K562 treated with DMSO at 1 percent for 4 hours (cell line): Measurements from ENCODE around the gene VASN. TPM values are rescaled to one million over a fixed set of nuclear protein-coding genes. Genes with fewer than 3 reads are reported as not detected.

Source experiments
- total RNA-seq: library from RNA; unstranded; fragments of 300-600 nt; gene quantifications from 2 replicates; pipeline ENCODE4 v1.2.3, GENCODE V29; 2022; ENCODE audit not compliant: insufficient read depth

VASN gene
- total RNA-seq: 22.7 and 27.5 TPM in 2 replicates

GRCh38 chr16:4371357-4372000 is at the start of gene VASN:
VASN (plus strand) TSS chr16:4371848; CDS start chr16:4380878, 9,030 bp downstream.

GRCh38 chr16:4350787-4351659 is 20.6 kb upstream of the VASN start, which contains the start of gene PAM16:
PAM16 (minus strand) TSS chr16:4351321; CDS start chr16:4351234, 87 bp downstream.

GRCh38 chr16:4416200-4417032 is 44.8 kb downstream of the VASN start, which contains the start of gene CORO7:
CORO7 (minus strand) TSS chr16:4416596; CDS start chr16:4416518, 78 bp downstream.

GRCh38 chr16:4425378-4426020 is 53.9 kb downstream of the VASN start, which contains the start of gene DNAJA3:
DNAJA3 (plus strand) TSS chr16:4425868; CDS start chr16:4425882, 14 bp downstream.

Other genes starting within 250 kb of the VASN start
- not detected in 2 replicates for gene SRL, start 129.8 kb upstream of the VASN start, total RNA-seq
- gene TFAP4, start 98.8 kb upstream of the VASN start, total RNA-seq: 3.4 and 3.7 TPM in 2 replicates
- gene GLIS2, start 55.8 kb upstream of the VASN start, total RNA-seq: 11.9 and 15.1 TPM in 2 replicates
- gene PAM16, start 20.5 kb upstream of the VASN start, total RNA-seq: 106 and 116 TPM in 2 replicates
- 72.5 and 75.1 TPM in 2 replicates for gene CORO7, start 44.7 kb downstream of the VASN start, total RNA-seq
- gene DNAJA3, start 54.0 kb downstream of the VASN start, total RNA-seq: 55.1 and 63.4 TPM in 2 replicates
- gene NMRAL1, start 102.8 kb downstream of the VASN start, total RNA-seq: 61.3 and 68.3 TPM in 2 replicates
- 53.2 and 64.3 TPM in 2 replicates for gene HMOX2, start 104.5 kb downstream of the VASN start, total RNA-seq
- gene CDIP1, start 166.9 kb downstream of the VASN start, total RNA-seq: 1.5 TPM in 1 of 2 replicates, not detected in the other
- gene C16orf96, start 184.5 kb downstream of the VASN start, total RNA-seq: not detected in 2 replicates
- gene UBALD1, start 243.0 kb downstream of the VASN start, total RNA-seq: 38.6 and 59.4 TPM in 2 replicates